GM20000 (cell line): ENCODE data around the gene SUV39H1.

Experiments used
- DNase-seq: peaks from one replicate; pipeline ENCODE4 v3.0.0; 2012; ENCODE audit warnings: low spot score
- TF ChIP-seq, protein P1 (sequence below): IDR thresholded peaks from 2 replicates; pipeline ENCODE4 v1.5.1; 2012; ENCODE audit warnings: mild to moderate bottlenecking, control low read depth; ENCODE audit errors: extremely low read depth, missing control alignments

Gene SUV39H1

DNA sequence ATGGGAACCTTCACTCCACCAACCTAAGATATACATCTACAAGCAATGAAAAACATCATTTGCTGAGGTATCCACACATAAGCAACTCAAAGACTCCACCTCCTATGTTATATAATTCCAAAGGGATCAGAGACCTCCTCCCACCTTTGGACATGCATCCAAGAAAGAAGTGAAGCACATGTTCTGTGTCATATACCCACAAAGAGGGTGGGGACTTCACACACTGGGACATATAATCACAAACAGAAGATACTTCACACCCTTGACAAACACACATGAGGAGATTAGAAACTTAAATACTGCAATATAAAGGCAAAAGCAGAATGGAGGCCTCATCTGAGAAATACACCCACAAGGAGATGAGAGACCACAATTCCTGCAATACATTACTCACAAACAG, 25.4 kb downstream of the SUV39H1 start:
- DNase-seq, result no peak
- TF ChIP-seq, protein P1, sequence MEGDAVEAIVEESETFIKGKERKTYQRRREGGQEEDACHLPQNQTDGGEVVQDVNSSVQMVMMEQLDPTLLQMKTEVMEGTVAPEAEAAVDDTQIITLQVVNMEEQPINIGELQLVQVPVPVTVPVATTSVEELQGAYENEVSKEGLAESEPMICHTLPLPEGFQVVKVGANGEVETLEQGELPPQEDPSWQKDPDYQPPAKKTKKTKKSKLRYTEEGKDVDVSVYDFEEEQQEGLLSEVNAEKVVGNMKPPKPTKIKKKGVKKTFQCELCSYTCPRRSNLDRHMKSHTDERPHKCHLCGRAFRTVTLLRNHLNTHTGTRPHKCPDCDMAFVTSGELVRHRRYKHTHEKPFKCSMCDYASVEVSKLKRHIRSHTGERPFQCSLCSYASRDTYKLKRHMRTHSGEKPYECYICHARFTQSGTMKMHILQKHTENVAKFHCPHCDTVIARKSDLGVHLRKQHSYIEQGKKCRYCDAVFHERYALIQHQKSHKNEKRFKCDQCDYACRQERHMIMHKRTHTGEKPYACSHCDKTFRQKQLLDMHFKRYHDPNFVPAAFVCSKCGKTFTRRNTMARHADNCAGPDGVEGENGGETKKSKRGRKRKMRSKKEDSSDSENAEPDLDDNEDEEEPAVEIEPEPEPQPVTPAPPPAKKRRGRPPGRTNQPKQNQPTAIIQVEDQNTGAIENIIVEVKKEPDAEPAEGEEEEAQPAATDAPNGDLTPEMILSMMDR, result no peak

DNA sequence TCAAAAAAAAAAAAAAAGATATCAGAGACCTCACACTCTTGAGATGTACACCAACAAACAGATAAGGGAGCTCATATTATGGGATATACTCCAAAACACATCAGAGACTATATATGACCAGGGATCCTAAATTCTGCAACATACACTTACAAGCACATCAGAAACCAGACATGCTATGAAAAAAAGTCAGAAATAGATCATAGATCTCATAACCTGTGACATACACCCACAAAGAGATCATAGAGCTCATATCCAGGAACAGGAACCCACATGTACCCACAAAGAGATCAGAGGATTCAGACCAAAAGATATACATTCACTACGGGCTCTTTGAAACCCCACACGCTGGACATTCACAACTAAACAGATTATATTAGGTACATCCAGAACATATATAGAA, 30.1 kb downstream of the SUV39H1 start:
- TF ChIP-seq, protein P1, result no peak
- no peak for DNase-seq

DNA sequence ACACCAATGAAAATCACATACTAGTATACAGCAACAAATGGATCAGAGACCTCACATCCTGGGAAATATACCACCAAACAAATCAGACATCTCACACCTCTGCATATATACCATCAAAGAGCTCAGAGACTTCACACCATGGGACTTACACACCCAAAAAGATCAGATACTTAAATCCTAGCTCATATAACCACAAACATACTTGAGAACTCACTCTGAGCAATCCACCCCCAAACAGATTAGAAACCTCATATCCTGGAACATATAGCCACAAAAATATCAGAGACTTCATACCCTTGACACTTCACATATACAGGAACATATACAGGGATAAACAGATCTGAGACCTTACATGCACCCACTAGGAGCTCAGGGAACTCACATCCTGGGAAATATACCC, 32.1 kb downstream of the SUV39H1 start:
- DNase-seq, result no peak
- TF ChIP-seq, protein P1, result no peak

DNA sequence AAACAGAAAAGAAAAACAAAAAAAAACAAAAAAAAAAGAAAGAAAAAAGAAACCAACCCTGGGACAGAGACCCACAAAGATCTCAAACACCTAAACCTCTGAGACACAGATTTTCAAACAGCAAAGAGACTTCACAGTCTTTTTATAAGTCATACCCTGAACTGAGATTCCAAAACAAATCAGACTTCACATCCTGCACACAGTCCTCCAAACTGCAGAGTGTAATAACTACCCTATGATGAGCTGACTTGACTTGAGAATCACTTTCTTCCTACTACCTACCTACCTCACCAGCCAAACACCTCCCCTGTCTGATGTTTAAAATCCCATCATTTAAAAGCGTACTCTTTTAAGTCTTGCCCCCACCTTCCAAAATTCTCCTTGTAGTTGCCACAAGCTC, 39.8 kb downstream of the SUV39H1 start:
- TF ChIP-seq, protein P1, result no peak
- no peak for DNase-seq

DNA sequence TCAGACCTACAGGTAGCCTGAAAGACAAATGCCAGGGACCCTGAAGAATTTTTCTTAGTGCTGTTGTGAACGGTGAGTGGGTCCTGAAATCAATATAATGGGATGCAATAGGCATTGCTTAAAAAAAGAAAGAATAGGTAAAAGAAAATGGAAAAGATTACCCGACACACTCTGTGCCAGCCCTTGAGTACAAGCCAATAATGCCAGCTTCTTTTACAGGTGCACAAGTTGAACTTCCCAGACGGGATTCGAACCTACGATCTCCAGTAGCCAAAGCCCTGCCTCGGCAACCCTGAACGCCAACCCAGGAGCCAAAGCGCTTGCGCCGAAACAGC, 40.3 kb downstream of the SUV39H1 start:
- TF ChIP-seq, protein P1, result no peak
- no peak for DNase-seq

DNA sequence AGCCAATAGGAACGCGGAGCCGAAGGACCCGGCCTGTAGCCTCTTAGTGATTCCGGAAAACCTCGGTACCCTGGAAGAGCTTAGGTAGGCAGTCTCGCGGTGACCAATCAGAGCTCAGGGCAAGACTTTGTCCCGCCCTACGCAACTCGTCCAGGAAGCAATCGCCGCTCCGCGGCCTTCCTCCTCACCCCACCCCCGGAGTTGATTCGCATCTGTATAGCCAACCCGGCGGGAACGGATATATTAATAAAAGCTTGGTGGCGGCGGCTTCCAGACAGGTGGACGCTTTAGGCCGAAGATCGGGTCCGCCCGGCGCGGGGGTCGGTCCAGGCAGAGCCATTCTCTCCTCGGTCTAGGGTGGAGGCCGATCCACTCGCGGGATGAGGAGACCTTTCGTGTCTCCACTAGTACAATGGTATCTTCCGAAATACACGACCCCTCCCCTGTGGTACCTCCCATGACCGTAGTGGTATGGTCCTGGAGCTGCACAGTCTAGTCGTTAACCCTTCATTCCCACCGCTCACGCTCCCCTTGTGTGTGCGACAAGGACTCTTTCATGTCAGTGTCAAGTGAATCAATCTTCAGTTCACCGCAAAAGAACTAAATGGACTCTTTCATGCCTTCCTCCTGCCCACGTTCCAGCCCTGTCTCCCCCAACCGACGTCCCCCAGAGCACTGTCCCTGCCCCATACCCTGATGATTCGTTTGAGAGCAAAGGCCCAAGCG, 40.8 kb downstream of the SUV39H1 start:
- DNase-seq, result peak; percentile 86
- TF ChIP-seq, protein P1, result no peak

DNA sequence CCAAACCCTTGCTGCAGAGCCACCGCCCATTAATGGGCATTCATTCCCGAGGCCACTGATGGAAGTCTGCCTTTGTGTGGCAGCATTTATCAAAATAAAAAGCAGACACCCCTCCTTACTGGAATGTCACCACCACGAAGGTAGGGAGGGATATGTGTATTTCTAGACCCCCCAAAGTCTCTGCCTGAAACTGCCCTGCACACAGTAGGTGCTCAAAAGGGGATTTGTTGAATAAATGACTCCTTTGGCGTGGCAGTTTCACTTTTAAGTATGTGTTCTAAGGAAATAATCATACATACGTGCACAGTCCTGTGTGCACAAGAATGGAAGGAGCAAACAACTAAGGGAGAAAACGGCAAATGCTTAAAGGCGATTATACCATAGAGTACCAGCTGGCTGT, 41.4 kb downstream of the SUV39H1 start:
- no peak for DNase-seq
- TF ChIP-seq, protein P1, result no peak
